HepG2 (cell line): Measurements from ENCODE around the gene TNNT1. TPM values are rescaled to one million over a fixed set of nuclear protein-coding genes. Genes with fewer than 3 reads are reported as not detected.

ENCODE experiments used
- ATAC-seq: fragments of 200-7000 bp; cut with Tn5 transposase; 3 replicates; pipeline ENCODE4 v1.9.1; 2020; ENCODE audit warnings: mild to moderate bottlenecking, moderate library complexity
- BruUV-seq: library from RNA; stranded (reverse); fragments of 400-500 nt; replicated peaks from 2 replicates; lab custom pipeline; 2021; lab: Mats Ljungman, UMichigan
- CTCF ChIA-PET: fragments of 300-600 bp; formaldehyde crosslinking; extraction: SDS; loops from one replicate; lab custom pipeline; 2021; ENCODE audit warnings: low total read pairs, inconsistent platforms, low intra/inter-chr PET ratio; lab: Yijun Ruan, JAX
- POLR2A ChIA-PET: fragments of 350-600 bp; sonication (Branson Sonifier 250); formaldehyde crosslinking; loops from one replicate; lab custom pipeline; 2020; ENCODE audit warnings: antibody characterized with exemption, inconsistent platforms; lab: Yijun Ruan, JAX
- DNase-seq: peaks from one replicate; pipeline ENCODE4 v3.0.0-alpha.2; 2015; ENCODE audit warnings: low spot score
- FAIRE-seq: peaks from 3 replicates; lab custom pipeline; 2011; peaks lifted over from hg19 to GRCh38; lab: Jason Lieb, UNC
- H2AFZ ChIP-seq: one replicate; pipeline ENCODE4 v1.6.1; 2011; ENCODE audit warnings: low read length, inconsistent platforms
- H3K27ac ChIP-seq: fragments of 300-600 bp; 3 replicates; pipeline ENCODE4 v1.8.0; 2011; ENCODE audit warnings: mixed run types, mild to moderate bottlenecking, mixed read lengths, low read length, inconsistent platforms; ENCODE audit not compliant: insufficient read depth; ENCODE audit errors: extremely low read length
- H3K27me3 ChIP-seq, 2 experiments: fragments of 200-600 bp in 1 of 2; 2 replicates in 1 of 2; 3 replicates in 1 of 2; pipeline versions ENCODE4 v1.6.0 to v1.8.0; 2011; ENCODE audit warnings: low read length in 2 of 2, mild to moderate bottlenecking in 2 of 2, moderate library complexity in 2 of 2, inconsistent platforms in 1 of 2; ENCODE audit not compliant: insufficient read depth in 2 of 2, control insufficient read depth in 1 of 2
- H3K36me3 ChIP-seq, 2 experiments: fragments of 200-600 bp in 1 of 2; replicated peaks in 1 of 2; 2 replicates in 1 of 2; 3 replicates in 1 of 2; pipeline versions ENCODE4 v1.5.1 to v1.8.0; 2011; ENCODE audit warnings: low read length in 2 of 2, inconsistent platforms in 1 of 2; ENCODE audit not compliant: insufficient read depth in 2 of 2, control insufficient read depth in 1 of 2
- H3K4me1 ChIP-seq: 2 replicates; pipeline ENCODE4 v1.5.1; 2012; ENCODE audit warnings: low read length, inconsistent platforms; ENCODE audit not compliant: insufficient read depth
- H3K4me2 ChIP-seq: 2 replicates; pipeline ENCODE4 v1.6.0; 2011; ENCODE audit warnings: low read depth, low read length, inconsistent platforms
- H3K4me3 ChIP-seq, 3 experiments: fragments of 200-600 bp in 1 of 3; sonication (generic), shearing (Covaris generic) in 1 of 3; replicated peaks in 1 of 3; 2 replicates each; pipeline ENCODE4 v1.5.1; 2011 to 2016; ENCODE audit warnings: low read length in 3 of 3, inconsistent platforms in 2 of 3, low read depth in 2 of 3, mild to moderate bottlenecking in 2 of 3, control low read depth in 1 of 3, mixed read lengths in 1 of 3; ENCODE audit not compliant: insufficient read depth in 1 of 3
- H3K79me2 ChIP-seq: one replicate; pipeline ENCODE4 v1.6.1; 2011; ENCODE audit warnings: low read length, inconsistent platforms; ENCODE audit not compliant: insufficient read depth
- H3K9ac ChIP-seq: 2 replicates; pipeline ENCODE4 v1.6.0; 2011; ENCODE audit warnings: mild to moderate bottlenecking, low read depth, low read length, inconsistent platforms; ENCODE audit not compliant: insufficient read depth
- H3K9me3 ChIP-seq: 2 replicates; pipeline ENCODE4 v1.5.1; 2012; ENCODE audit warnings: mild to moderate bottlenecking, low read length
- H4K20me1 ChIP-seq: 2 replicates; pipeline ENCODE4 v1.6.0; 2011; ENCODE audit warnings: inconsistent platforms, mild to moderate bottlenecking, low read length, moderate library complexity; ENCODE audit not compliant: insufficient read depth
- CBX5 ChIP-seq: sonication (generic); formaldehyde crosslinking; IDR thresholded peaks from 2 replicates; pipeline ENCODE4 v1.4.0; 2020; ENCODE audit warnings: missing genetic modification reagents, borderline replicate concordance
- ETS1 ChIP-seq: sonication (generic); formaldehyde crosslinking; IDR thresholded peaks from 2 replicates; pipeline ENCODE4 v1.4.0; 2020; ENCODE audit warnings: missing genetic modification reagents
- PCBP2 ChIP-seq: fragments of 200-400 bp; formaldehyde crosslinking; optimal IDR thresholded peaks from 2 replicates; pipeline ENCODE3; 2018; ENCODE audit warnings: low read length, low read depth; ENCODE audit not compliant: poor library complexity, severe bottlenecking
- ZFP91 ChIP-seq: sonication (generic); formaldehyde crosslinking; IDR thresholded peaks from 2 replicates; pipeline ENCODE4 v1.9.0; 2022; ENCODE audit warnings: missing genetic modification reagents, mild to moderate bottlenecking, borderline replicate concordance
- WGBS: methylation state at CpG from one replicate; pipeline ENCODE4 v1.1.6; 2017; ENCODE audit warnings: low lambda C conversion rate; 5-methylcytosine and 5-hydroxymethylcytosine counted together
- in situ Hi-C: cut with HindIII; loops from 2 replicates; pipeline ENCODE4 v1.10.0; 2017; ENCODE audit warnings: low pct_unique_long_range_greater_than_20kb; ENCODE audit not compliant: extremely low pct_ligation_motif_present
- intact Hi-C: fragments of 100-400 bp; cut with micrococcal nuclease; formaldehyde crosslinking; loops from one replicate; pipeline ENCODE4 v1.10.0; 2022; ENCODE audit not compliant: unreplicated experiment
- polyA plus RNA-seq, 8 experiments: library from polyadenylated mRNA; depleted of rRNA in 3 of 8; stranded (reverse) in 7 of 8; unstranded in 1 of 8; fragments of >200 nt; fragmentation: Illumina TruSeq in 4 of 8; extraction: Trizol in 4 of 8; gene quantifications; 2 replicates each; pipeline versions ENCODE4 v1.2.1 to v1.2.3, GENCODE V29; 2011 to 2016; ENCODE audit warnings: low read depth in 4 of 8, missing spikeins in 1 of 8, mixed read lengths in 1 of 8; ENCODE audit not compliant: insufficient read depth in 1 of 8
- total RNA-seq, 5 experiments: library from RNA; depleted of rRNA; stranded (reverse); fragments of >200 nt; fragmentation: Illumina TruSeq; extraction: Trizol; gene quantifications; 2 replicates each; pipeline ENCODE4 v1.2.3, GENCODE V29; 2016; ENCODE audit warnings: low read depth in 1 of 5

Gene TNNT1
- total and polyA plus RNA-seq, 2 of the 13 experiments (the other 11 are each of a cell fraction or from before 2014, with no cell fraction given) = 1.3 to 2.4 TPM

DNA sequence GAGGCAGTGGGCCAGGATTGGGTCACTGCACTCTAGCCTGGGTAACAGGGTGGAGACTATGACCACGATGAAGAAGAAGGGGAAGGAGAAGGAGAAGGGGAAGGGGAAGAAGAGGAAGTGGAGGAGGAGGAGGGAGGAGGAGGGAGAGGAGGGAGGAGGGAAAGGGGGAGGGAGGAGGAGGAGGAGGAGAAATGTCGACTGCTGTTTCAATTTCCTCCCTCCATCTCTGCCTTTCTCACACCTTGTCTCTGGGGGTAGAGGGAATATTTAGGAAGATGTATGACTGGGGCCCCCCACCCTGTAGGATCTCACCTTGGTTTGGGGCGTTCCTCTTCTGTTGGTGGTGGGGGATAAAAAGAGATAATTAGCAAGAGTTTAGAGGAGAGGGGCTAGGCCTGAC, 3.8 kb downstream of the TNNT1 start:
- ATAC-seq (no peak), DNase-seq (no peak), FAIRE-seq (no peak)
- H4K20me1 ChIP-seq = no peaks in the 10 kb centered on the region
- no peak overlapping the region for H3K9ac ChIP-seq
- intact Hi-C loops (no loop called here), in situ Hi-C loops (loop anchor here (5.0 kb wide), 1 partner anchor 262 kb away; the partner anchor contains the start of gene UBE2S)
- no peak overlapping the region for H3K4me2 ChIP-seq
- peaks cover 20% of the 10 kb centered on the region; the same call in 1 of the 2 replicates for H3K4me1 ChIP-seq
- H2AFZ ChIP-seq = no peak overlapping the region
- POLR2A ChIA-PET = no interaction called here
- H3K27me3 ChIP-seq = peaks cover 0 to 23% of the 10 kb centered on the region in 2 experiments; a peak in 2 of 5 replicates
- BruUV-seq = no TSS peak
- CTCF ChIA-PET = no interaction called here
- no peak overlapping the region for H3K27ac ChIP-seq
- TF ChIP-seq CBX5 (CRISPR knock-in tag) (no peak), PCBP2 (peak; percentile 61)
- TF ChIP-seq, all 625 proteins: peak for 1
- H3K9me3 ChIP-seq = no peaks in the 10 kb centered on the region
- H3K4me3 ChIP-seq = no peak overlapping the region
- H3K36me3 ChIP-seq = no peaks in the 10 kb centered on the region
- 34% methylated on average over 3 of the region's 3 CpGs for whole genome bisulfite sequencing
- no peaks in the 10 kb centered on the region for H3K79me2 ChIP-seq

DNA sequence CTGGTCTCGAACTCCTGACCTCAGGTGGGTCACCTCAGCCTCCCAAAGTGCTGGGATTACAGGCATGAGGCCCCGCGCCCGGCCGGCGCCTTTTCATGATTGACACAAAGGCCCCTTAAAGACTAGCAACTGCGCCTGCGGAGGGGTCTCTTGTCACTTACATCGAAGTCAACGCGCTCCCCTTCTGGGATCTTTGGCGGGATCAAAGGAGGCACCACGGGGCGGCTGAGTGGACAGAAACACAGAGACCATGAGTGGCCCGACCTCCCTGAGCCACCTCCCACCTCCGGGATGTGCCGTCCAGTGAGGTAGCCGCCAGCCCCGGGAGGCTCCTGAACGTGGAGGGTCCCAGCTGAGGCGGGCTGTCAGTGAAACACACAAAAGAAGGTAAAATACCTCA, 7.3 kb downstream of the TNNT1 start:
- TF ChIP-seq ETS1 (CRISPR knock-in tag) (no peak), ZFP91 (0 out of 2 replicates have a peak, but pooled peaks have one; percentile 10)
- BruUV-seq = no TSS peak
- Histone ChIP-seq H3K4me1 (0 out of 2 replicates have a peak, but pooled peaks cover 7% of the 10 kb centered on the region), H3K9ac (no peak overlapping the region), H3K27me3 (peaks cover 0 to 14% of the 10 kb centered on the region in 2 experiments; a peak in 2 of 5 replicates), H2AFZ (no peak overlapping the region), H3K79me2 (no peaks in the 10 kb centered on the region), H3K9me3 (no peaks in the 10 kb centered on the region), H3K4me2 (peak overlapping the region; percentile 23; the same call in 1 of the 2 replicates), H3K36me3 (no peaks in the 10 kb centered on the region), H3K4me3 (peak overlapping the region in 1 of 3 experiments; percentile 25; a peak in 1 of 6 replicates), H4K20me1 (no peaks in the 10 kb centered on the region), H3K27ac (no peak overlapping the region)
- ChIA-PET POLR2A (interaction anchor here (1.0 to 1.2 kb wide), 2 partner anchors 65 to 266 kb away, joined by 3 to 5 read pairs; partner anchors contain the start of gene UBE2S), CTCF (interaction anchor here (0.8 to 2.2 kb wide), 7 partner anchors 17 to 362 kb away, joined by 3 to 15 read pairs (median 4); partner anchors contain the start of gene DNAAF3)
- in situ Hi-C loops (no loop called here), intact Hi-C loops (loop anchor here (2.0 to 5.0 kb wide), 2 partner anchors 19 to 276 kb away; no protein-coding TSS in a partner anchor)
- DNase-seq (no peak), FAIRE-seq (no peak), ATAC-seq (0 out of 3 replicates have a peak, but pooled peaks have one; percentile 10)
- 32% methylated on average over 18 of the region's 21 CpGs for WGBS
